Thyroid gland (tissue), 4 donors: ENCODE results near the gene RAB27B.

ENCODE experiments used
- POLR2A ChIP-seq, 2 donors: fragments of 450-650 bp; IDR thresholded peaks; one replicate each; pipeline ENCODE4 v1.6.1; 2017; ENCODE audit warnings: antibody characterized with exemption in 2 of 2, mild to moderate bottlenecking in 2 of 2, moderate library complexity in 1 of 2
- TF ChIP-seq, protein P1 (sequence below), 6 experiments: fragments of 200-600 bp in 3 of 6; fragments of 450-650 bp in 3 of 6; sonication (generic) in 3 of 6; IDR thresholded peaks; one replicate each; pipeline ENCODE4 v1.5.1; 2016 to 2019; ENCODE audit warnings: antibody characterized with exemption in 6 of 6, mild to moderate bottlenecking in 2 of 6, inconsistent platforms in 1 of 6, moderate library complexity in 1 of 6

DNA sequence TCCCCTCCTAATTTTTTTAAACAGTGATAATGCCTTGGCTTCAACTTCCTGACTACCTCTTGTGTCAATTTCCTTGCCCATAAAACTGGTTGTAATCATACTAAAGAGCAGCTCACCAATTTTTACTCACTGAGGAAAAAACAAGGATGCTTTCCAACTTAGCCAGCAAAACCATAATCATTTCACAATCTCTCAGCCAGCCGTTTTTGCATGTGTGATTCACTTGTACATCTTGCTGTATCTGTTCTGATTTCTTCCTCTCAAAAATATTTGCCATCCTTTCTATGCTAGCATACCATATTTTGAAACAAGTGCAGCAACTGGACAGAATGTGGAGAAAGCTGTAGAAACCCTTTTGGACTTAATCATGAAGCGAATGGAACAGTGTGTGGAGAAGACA lies 60.7 kb downstream of the RAB27B start:
- TF ChIP-seq, protein P1, sequence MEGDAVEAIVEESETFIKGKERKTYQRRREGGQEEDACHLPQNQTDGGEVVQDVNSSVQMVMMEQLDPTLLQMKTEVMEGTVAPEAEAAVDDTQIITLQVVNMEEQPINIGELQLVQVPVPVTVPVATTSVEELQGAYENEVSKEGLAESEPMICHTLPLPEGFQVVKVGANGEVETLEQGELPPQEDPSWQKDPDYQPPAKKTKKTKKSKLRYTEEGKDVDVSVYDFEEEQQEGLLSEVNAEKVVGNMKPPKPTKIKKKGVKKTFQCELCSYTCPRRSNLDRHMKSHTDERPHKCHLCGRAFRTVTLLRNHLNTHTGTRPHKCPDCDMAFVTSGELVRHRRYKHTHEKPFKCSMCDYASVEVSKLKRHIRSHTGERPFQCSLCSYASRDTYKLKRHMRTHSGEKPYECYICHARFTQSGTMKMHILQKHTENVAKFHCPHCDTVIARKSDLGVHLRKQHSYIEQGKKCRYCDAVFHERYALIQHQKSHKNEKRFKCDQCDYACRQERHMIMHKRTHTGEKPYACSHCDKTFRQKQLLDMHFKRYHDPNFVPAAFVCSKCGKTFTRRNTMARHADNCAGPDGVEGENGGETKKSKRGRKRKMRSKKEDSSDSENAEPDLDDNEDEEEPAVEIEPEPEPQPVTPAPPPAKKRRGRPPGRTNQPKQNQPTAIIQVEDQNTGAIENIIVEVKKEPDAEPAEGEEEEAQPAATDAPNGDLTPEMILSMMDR (IDR thresholded peaks at IDR 0.05), result no peak
- TF ChIP-seq POLR2A (IDR thresholded peaks at IDR 0.05), result no peak
